Stomach smooth muscle (tissue), 2 donors: ENCODE measurements around the gene IQSEC2.

Experiments
- H3K27ac ChIP-seq: one replicate; pipeline ENCODE4 v1.7.0; 2013; ENCODE audit warnings: mild to moderate bottlenecking, low read length, inconsistent platforms
- H3K27me3 ChIP-seq, 2 donors: one replicate each; pipeline ENCODE4 v1.7.0; 2013; ENCODE audit warnings: low read length in 2 of 2; ENCODE audit not compliant: insufficient read depth in 2 of 2, control insufficient read depth in 1 of 2
- H3K36me3 ChIP-seq, 2 donors: one replicate each; pipeline ENCODE4 v1.7.0; 2013; ENCODE audit warnings: low read length in 2 of 2; ENCODE audit not compliant: control insufficient read depth in 2 of 2, insufficient read depth in 2 of 2
- H3K4me1 ChIP-seq: one replicate; pipeline ENCODE4 v1.7.0; 2013; ENCODE audit warnings: low read length; ENCODE audit not compliant: control insufficient read depth, insufficient read depth
- H3K4me3 ChIP-seq, 2 donors: one replicate each; pipeline ENCODE4 v1.7.0; 2013; ENCODE audit warnings: low read length in 2 of 2
- H3K9ac ChIP-seq, 2 donors: one replicate each; pipeline ENCODE4 v1.7.0; 2013; ENCODE audit warnings: low read length in 2 of 2, mild to moderate bottlenecking in 1 of 2
- H3K9me3 ChIP-seq, 2 donors: one replicate each; pipeline ENCODE4 v1.7.0; 2013; ENCODE audit warnings: low read length in 2 of 2; ENCODE audit not compliant: control insufficient read depth in 2 of 2
- donor health status: healthy.
- donor health status: Pancreatic carcinoma.

The IQSEC2 gene

GRCh38 chrX:53255738-53256191, 25.6 kb downstream of the IQSEC2 start:
- no peak overlapping the region for H3K27ac ChIP-seq
- H3K4me1 ChIP-seq, result peaks cover 4% of the 10 kb centered on the region
- H3K9me3 ChIP-seq, result no peaks in the 10 kb centered on the region
- no peak overlapping the region for H3K4me3 ChIP-seq
- H3K36me3 ChIP-seq, result peaks cover 0 to 4% of the 10 kb centered on the region in 2 donors
- H3K9ac ChIP-seq, result no peak overlapping the region
- H3K27me3 ChIP-seq, result peaks cover 0 to 19% of the 10 kb centered on the region in 2 donors

- H3K27ac ChIP-seq, result no peak overlapping the region
- H3K9ac ChIP-seq, result no peak overlapping the region
- H3K36me3 ChIP-seq, result peaks cover 0 to 4% of the 10 kb centered on the region in 2 donors
- peaks cover 0 to 19% of the 10 kb centered on the region in 2 donors for H3K27me3 ChIP-seq
- no peak overlapping the region for H3K4me3 ChIP-seq
- no peaks in the 10 kb centered on the region for H3K9me3 ChIP-seq
- H3K4me1 ChIP-seq, result peaks cover 4% of the 10 kb centered on the region
Measured at GRCh38 chrX:53254570-53255461, 26.6 kb downstream of the IQSEC2 start.

- no peaks in the 10 kb centered on the region for H3K9me3 ChIP-seq
- H3K9ac ChIP-seq, result no peak overlapping the region
- H3K4me1 ChIP-seq, result peaks cover 4% of the 10 kb centered on the region
- H3K36me3 ChIP-seq, result peaks cover 0 to 4% of the 10 kb centered on the region in 2 donors
- H3K27ac ChIP-seq, result no peak overlapping the region
- no peak overlapping the region for H3K4me3 ChIP-seq
- peaks cover 0 to 20% of the 10 kb centered on the region in 2 donors for H3K27me3 ChIP-seq
Measured at GRCh38 chrX:53253293-53254020, 27.9 kb downstream of the IQSEC2 start.

GRCh38 chrX:53251307-53251706, 30.1 kb downstream of the IQSEC2 start:
- Histone ChIP-seq H3K4me1 (no peaks in the 10 kb centered on the region), H3K36me3 (peaks cover 0 to 8% of the 10 kb centered on the region in 2 donors), H3K9me3 (no peaks in the 10 kb centered on the region), H3K4me3 (no peak overlapping the region), H3K27me3 (peaks cover 0 to 10% of the 10 kb centered on the region in 2 donors), H3K27ac (no peak overlapping the region), H3K9ac (no peak overlapping the region)

- Histone ChIP-seq H3K9ac (no peak overlapping the region), H3K27me3 (peaks cover 0 to 10% of the 10 kb centered on the region in 2 donors), H3K36me3 (peaks cover 0 to 8% of the 10 kb centered on the region in 2 donors)
Measured at GRCh38 chrX:53250556-53250955, 30.8 kb downstream of the IQSEC2 start.

GRCh38 chrX:53249408-53250042, 31.9 kb downstream of the IQSEC2 start:
- Histone ChIP-seq H3K9ac (no peak overlapping the region), H3K27me3 (peaks cover 0 to 8% of the 10 kb centered on the region in 2 donors), H3K9me3 (no peaks in the 10 kb centered on the region), H3K36me3 (peaks cover 0 to 7% of the 10 kb centered on the region in 2 donors), H3K4me1 (no peaks in the 10 kb centered on the region), H3K4me3 (no peak overlapping the region), H3K27ac (no peak overlapping the region)

More at GRCh38 chrX:53250556-53250955, 30.8 kb downstream of the IQSEC2 start:
- H3K27ac ChIP-seq, result no peak overlapping the region
- H3K4me3 ChIP-seq, result no peak overlapping the region
- H3K4me1 ChIP-seq, result no peaks in the 10 kb centered on the region
- no peaks in the 10 kb centered on the region for H3K9me3 ChIP-seq

GRCh38 chrX:53247928-53248327, 33.5 kb downstream of the IQSEC2 start:
- no peaks in the 10 kb centered on the region for H3K9me3 ChIP-seq
- H3K27me3 ChIP-seq, result peaks cover 0 to 8% of the 10 kb centered on the region in 2 donors
- peaks cover 0 to 4% of the 10 kb centered on the region in 2 donors for H3K36me3 ChIP-seq
- H3K4me1 ChIP-seq, result no peaks in the 10 kb centered on the region
- no peak overlapping the region for H3K9ac ChIP-seq
- H3K27ac ChIP-seq, result no peak overlapping the region
- no peak overlapping the region for H3K4me3 ChIP-seq

- Histone ChIP-seq H3K27ac (no peak overlapping the region), H3K36me3 (peaks cover 4 to 9% of the 10 kb centered on the region in 2 donors)
Measured at GRCh38 chrX:53246231-53246630, 35.2 kb downstream of the IQSEC2 start.

GRCh38 chrX:53244610-53245009, 36.8 kb downstream of the IQSEC2 start:
- H3K36me3 ChIP-seq, result peaks cover 4 to 9% of the 10 kb centered on the region in 2 donors
- no peaks in the 10 kb centered on the region for H3K9me3 ChIP-seq
- H3K9ac ChIP-seq, result no peak overlapping the region
- no peak overlapping the region for H3K27ac ChIP-seq
- peaks cover 0 to 6% of the 10 kb centered on the region in 2 donors for H3K27me3 ChIP-seq
- H3K4me3 ChIP-seq, result no peak overlapping the region
- H3K4me1 ChIP-seq, result no peaks in the 10 kb centered on the region

More at GRCh38 chrX:53246231-53246630, 35.2 kb downstream of the IQSEC2 start:
- Histone ChIP-seq H3K9me3 (no peaks in the 10 kb centered on the region), H3K9ac (no peak overlapping the region), H3K27me3 (peaks cover 0 to 8% of the 10 kb centered on the region in 2 donors), H3K4me3 (no peak overlapping the region), H3K4me1 (no peaks in the 10 kb centered on the region)

- H3K9ac ChIP-seq, result no peak overlapping the region
- no peak overlapping the region for H3K27ac ChIP-seq
- no peaks in the 10 kb centered on the region for H3K4me1 ChIP-seq
- peaks cover 4 to 8% of the 10 kb centered on the region in 2 donors for H3K36me3 ChIP-seq
- no peaks in the 10 kb centered on the region for H3K9me3 ChIP-seq
- no peak overlapping the region for H3K4me3 ChIP-seq
- H3K27me3 ChIP-seq, result peaks cover 0 to 6% of the 10 kb centered on the region in 2 donors
Measured at GRCh38 chrX:53242310-53242709, 39.1 kb downstream of the IQSEC2 start.
